ENCODE data around the gene MOSPD2. TPM values are rescaled to one million over a fixed set of nuclear protein-coding genes. Genes with fewer than 3 reads are reported as not detected.

MOSPD2 gene
- total RNA-seq, 1 donor from 2014 or later: 10.2 TPM

DNA sequence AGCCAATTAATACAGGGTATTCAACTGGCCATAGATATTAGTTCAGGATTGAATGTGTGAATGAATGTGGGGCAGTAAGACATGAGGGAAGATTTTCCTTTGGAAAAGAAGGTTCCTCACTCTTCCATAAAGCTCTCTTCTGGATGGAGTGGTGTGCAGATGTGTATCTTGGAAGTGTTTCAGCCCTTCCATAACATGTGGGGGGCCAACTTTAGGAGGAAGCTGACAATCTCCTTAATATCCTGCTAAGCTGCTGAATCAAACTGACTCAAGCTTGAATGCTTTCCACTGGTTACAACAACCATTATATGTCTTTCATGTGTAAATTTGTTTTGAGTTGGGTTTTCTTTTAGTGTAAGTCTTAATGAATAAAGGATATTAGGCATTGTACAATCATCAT is 40.6 kb upstream of the MOSPD2 start:
- DNase-seq (ENCODE audit: low read depth, low spot score): no peak
- Mint-ChIP-seq H3K27ac (ENCODE audit: unreplicated experiment) (no peak overlapping the region), H3K9me3 (peaks cover 24% of the 10 kb centered on the region), H3K4me3 (no peak overlapping the region), H3K27me3 (ENCODE audit: low read depth) (no peaks in the 10 kb centered on the region), H3K4me1 (no peaks in the 10 kb centered on the region), H3K36me3 (ENCODE audit: low read depth) (peaks cover 37% of the 10 kb centered on the region)
- no peak for TF ChIP-seq CTCF (conservative IDR thresholded peaks at IDR 0.05)

DNA sequence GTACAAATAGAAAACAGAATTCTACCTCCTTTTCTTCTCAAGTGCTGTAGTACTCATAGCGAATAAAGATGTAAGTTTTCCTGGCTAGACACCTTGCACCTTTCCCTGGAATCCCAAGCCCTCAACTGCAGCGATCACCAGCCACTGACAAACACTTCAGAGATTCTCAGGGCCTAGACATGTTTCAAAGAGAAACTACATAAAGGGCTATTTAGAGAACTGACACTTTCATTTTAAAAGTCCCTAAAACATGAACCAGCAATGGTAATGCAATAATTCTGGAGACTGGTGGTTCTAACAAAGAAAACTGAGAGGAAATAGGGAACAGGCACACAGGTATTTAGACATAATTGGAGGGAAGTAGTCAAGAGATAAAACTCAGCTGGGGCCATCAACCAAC is 36.1 kb upstream of the MOSPD2 start:
- Mint-ChIP-seq H3K9me3 (peaks cover 7% of the 10 kb centered on the region), H3K4me3 (no peak overlapping the region), H3K27me3 (ENCODE audit: low read depth) (no peaks in the 10 kb centered on the region), H3K36me3 (ENCODE audit: low read depth) (peaks cover 19% of the 10 kb centered on the region), H3K4me1 (no peaks in the 10 kb centered on the region), H3K27ac (ENCODE audit: unreplicated experiment) (no peak overlapping the region)
- no peak for DNase-seq (ENCODE audit: low read depth, low spot score)
- no peak for TF ChIP-seq CTCF (conservative IDR thresholded peaks at IDR 0.05)

DNA sequence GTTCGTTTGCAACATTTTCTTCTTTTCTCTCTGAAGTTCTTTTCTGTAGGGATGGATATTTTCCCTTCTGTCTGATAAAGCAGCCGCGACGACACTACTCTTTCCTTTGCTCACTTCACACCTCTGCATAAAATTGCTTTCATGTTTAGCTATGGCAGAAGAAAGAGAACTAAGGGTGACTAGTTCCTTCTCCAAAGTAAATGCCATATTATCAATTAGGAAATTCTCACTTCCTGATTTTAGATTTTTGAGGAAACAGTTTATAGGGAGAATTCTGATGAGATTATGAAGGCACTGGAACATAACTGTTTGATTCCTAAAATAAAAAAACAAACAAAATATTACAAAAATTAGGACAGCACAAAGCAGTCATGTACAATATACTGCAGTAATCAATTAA is 29.6 kb upstream of the MOSPD2 start:
- no peak for DNase-seq (ENCODE audit: low read depth, low spot score)
- Mint-ChIP-seq H3K36me3 (ENCODE audit: low read depth) (peaks cover 18% of the 10 kb centered on the region), H3K4me3 (no peak overlapping the region), H3K9me3 (peaks cover 5% of the 10 kb centered on the region), H3K27me3 (ENCODE audit: low read depth) (no peaks in the 10 kb centered on the region), H3K4me1 (no peaks in the 10 kb centered on the region), H3K27ac (ENCODE audit: unreplicated experiment) (no peak overlapping the region)
- no peak for TF ChIP-seq CTCF (conservative IDR thresholded peaks at IDR 0.05)

DNA sequence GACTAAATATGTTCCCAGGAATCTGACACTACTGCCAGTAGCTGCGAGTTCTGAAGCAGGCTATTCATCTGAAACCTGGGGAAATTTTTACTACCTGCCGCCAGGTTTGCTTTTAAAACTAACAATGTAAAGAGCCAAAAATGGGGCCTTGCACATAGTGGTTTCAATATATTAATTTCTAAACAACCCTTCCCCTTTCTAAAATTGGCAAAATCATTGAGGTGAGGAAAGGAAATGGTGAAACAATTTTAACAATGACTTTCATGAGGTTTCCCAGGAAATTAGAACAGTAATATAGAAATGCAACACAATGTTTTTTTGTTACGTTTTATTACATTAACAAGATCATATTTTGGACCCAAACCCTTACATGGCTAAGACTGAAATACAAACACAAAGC is 21.7 kb upstream of the MOSPD2 start:
- Mint-ChIP-seq H3K27ac (ENCODE audit: unreplicated experiment) (no peak overlapping the region), H3K9me3 (peaks cover 2% of the 10 kb centered on the region), H3K27me3 (ENCODE audit: low read depth) (no peaks in the 10 kb centered on the region), H3K36me3 (ENCODE audit: low read depth) (peaks cover 25% of the 10 kb centered on the region), H3K4me3 (no peak overlapping the region), H3K4me1 (no peaks in the 10 kb centered on the region)
- TF ChIP-seq CTCF (conservative IDR thresholded peaks at IDR 0.05): no peak
- no peak for DNase-seq (ENCODE audit: low read depth, low spot score)

DNA sequence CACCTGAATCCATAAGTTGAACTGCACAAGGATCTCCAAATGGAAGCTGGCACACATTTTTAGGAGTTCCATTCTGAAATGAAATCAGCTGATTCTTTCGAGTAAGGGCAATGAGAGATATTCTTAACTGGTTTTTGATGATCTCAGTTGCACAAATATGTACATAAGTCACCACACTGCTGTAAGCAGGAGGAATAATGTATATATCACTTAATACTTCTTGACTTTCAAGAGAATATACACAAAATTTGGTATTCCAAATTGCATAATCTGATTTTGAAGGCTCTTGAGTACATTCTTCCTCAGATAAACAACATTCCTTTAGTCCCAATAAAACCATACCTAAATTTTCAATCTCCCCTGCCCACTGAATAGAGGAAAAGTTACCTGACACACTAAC is 8.6 kb upstream of the MOSPD2 start:
- no peak overlapping the region for H3K27ac Mint-ChIP-seq (ENCODE audit: unreplicated experiment)
- peaks cover 34% of the 10 kb centered on the region for H3K36me3 Mint-ChIP-seq (ENCODE audit: low read depth)
- no peak for DNase-seq (ENCODE audit: low read depth, low spot score)
- H3K4me3 Mint-ChIP-seq: no peak overlapping the region
- H3K9me3 Mint-ChIP-seq: peaks cover 16% of the 10 kb centered on the region
- peaks cover 4% of the 10 kb centered on the region for H3K4me1 Mint-ChIP-seq
- no peak for TF ChIP-seq CTCF (conservative IDR thresholded peaks at IDR 0.05)
- H3K27me3 Mint-ChIP-seq (ENCODE audit: low read depth): no peaks in the 10 kb centered on the region

- Mint-ChIP-seq H3K9me3 (peaks cover 16% of the 10 kb centered on the region), H3K4me3 (no peak overlapping the region), H3K36me3 (ENCODE audit: low read depth) (peaks cover 34% of the 10 kb centered on the region), H3K27me3 (ENCODE audit: low read depth) (no peaks in the 10 kb centered on the region), H3K4me1 (peaks cover 4% of the 10 kb centered on the region), H3K27ac (ENCODE audit: unreplicated experiment) (no peak overlapping the region)
- no peak for DNase-seq (ENCODE audit: low read depth, low spot score)
- TF ChIP-seq CTCF (conservative IDR thresholded peaks at IDR 0.05): no peak
Measured at GRCh38 chrX:14865201-14865600, 8.0 kb upstream of the MOSPD2 start.

Measured in neural crest cell (in vitro differentiated cells).